ENCODE data around the gene SLC5A4. TPM values are rescaled to one million over a fixed set of nuclear protein-coding genes. Genes with fewer than 3 reads are reported as not detected.

Gene SLC5A4
- total RNA-seq, 1 experiment from 2014 or later: not detected

DNA sequence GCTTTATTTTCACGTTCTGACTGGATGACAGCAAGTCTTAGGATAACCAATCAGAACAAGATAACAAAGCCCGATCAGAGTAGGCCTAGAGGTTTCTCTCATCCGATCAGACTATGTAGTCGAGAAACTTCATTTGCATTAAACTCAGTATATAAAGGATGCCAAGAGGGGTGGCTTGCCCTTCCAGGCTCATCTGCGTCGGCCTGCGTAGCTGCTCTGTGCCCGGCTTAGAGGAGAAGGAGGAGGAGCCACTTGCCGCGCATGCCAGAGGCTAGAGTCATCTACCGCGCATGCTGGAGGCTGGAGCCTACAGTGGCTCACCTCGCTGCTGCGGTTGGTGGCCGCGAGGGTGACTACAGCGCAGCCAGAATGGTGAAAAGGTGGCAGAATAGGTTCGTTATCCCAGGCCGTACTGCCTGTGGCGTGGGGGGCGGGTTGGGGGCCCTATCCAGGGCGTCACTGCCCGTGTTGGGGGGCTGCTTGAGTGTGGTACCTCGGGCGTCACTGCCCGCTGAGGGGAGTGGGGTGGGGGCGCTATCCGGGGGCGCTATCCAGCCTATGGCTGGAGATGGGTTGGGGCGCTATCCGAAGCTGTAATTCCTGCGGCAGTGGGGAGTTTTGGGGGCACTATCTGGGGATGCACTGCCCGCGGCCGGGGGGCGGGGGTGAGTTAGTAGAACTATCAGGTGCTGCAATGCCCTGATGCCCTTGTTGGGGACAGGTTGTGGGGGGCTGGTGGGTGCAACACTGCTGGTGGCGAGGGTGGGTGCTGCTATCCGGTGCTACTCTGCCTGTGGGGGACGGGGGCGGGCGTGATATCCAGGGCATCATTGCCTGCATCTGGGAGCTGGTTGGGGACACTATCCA, 50.1 kb downstream of the SLC5A4 start, which contains the start of gene RFPL2:
TSS of gene RFPL2 (minus strand) at position 218 of the 867 bp plus-strand sequence. CDS start 2,622 bp downstream, outside the sequence.
- ChIA-PET CTCF (interaction anchor here (0.6 to 2.3 kb wide), 13 partner anchors 10 to 559 kb away, joined by 3 to 16 read pairs (median 3); partner anchors contain the start of gene FBXO7), POLR2A (no interaction called here)
- Histone ChIP-seq H3K9me3 (no peaks in the 10 kb centered on the region), H3K4me1 (no peaks in the 10 kb centered on the region), H3K27me3 (replicated peaks; ENCODE audit: control insufficient read depth, insufficient read depth, low read length) (no peaks in the 10 kb centered on the region), H3K4me3 (ENCODE audit: low read depth, low read length) (peak within 1 kb of the TSS; percentile 33), H3K36me3 (ENCODE audit: control insufficient read depth, insufficient read depth, low read length) (no peaks in the 10 kb centered on the region)
- intact Hi-C loops (cut with micrococcal nuclease; ENCODE audit: unreplicated experiment): loop anchor here (1.0 to 10.0 kb wide), 2 partner anchors 80 to 235 kb away; no protein-coding TSS in a partner anchor
- Mint-ChIP-seq H3K4me3 (ENCODE audit: unreplicated experiment) (peak within 1 kb of the TSS; percentile 72), H3K27ac (ENCODE audit: unreplicated experiment) (peak within 1 kb of the TSS; percentile 7), H3K36me3 (ENCODE audit: insufficient read depth, unreplicated experiment) (no peaks in the 10 kb centered on the region), H3K9me3 (ENCODE audit: unreplicated experiment) (no peaks in the 10 kb centered on the region), H3K4me1 (ENCODE audit: low read depth, unreplicated experiment) (peaks cover 10% of the 10 kb centered on the region), H3K27me3 (ENCODE audit: insufficient read depth, unreplicated experiment) (no peaks in the 10 kb centered on the region)
- no TSS peak for BruUV-seq (replicated peaks)
- TF ChIP-seq, protein P1, sequence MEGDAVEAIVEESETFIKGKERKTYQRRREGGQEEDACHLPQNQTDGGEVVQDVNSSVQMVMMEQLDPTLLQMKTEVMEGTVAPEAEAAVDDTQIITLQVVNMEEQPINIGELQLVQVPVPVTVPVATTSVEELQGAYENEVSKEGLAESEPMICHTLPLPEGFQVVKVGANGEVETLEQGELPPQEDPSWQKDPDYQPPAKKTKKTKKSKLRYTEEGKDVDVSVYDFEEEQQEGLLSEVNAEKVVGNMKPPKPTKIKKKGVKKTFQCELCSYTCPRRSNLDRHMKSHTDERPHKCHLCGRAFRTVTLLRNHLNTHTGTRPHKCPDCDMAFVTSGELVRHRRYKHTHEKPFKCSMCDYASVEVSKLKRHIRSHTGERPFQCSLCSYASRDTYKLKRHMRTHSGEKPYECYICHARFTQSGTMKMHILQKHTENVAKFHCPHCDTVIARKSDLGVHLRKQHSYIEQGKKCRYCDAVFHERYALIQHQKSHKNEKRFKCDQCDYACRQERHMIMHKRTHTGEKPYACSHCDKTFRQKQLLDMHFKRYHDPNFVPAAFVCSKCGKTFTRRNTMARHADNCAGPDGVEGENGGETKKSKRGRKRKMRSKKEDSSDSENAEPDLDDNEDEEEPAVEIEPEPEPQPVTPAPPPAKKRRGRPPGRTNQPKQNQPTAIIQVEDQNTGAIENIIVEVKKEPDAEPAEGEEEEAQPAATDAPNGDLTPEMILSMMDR (IDR thresholded peaks at IDR 0.05; ENCODE audit: insufficient read depth in 1 of 2, low read depth in 1 of 2, low read length in 1 of 2, severe bottlenecking in 1 of 2, unreplicated experiment in 1 of 2): peak in 1 of 2 experiments; percentile 24
- peak; percentile 75 to 78 for DNase-seq

DNA sequence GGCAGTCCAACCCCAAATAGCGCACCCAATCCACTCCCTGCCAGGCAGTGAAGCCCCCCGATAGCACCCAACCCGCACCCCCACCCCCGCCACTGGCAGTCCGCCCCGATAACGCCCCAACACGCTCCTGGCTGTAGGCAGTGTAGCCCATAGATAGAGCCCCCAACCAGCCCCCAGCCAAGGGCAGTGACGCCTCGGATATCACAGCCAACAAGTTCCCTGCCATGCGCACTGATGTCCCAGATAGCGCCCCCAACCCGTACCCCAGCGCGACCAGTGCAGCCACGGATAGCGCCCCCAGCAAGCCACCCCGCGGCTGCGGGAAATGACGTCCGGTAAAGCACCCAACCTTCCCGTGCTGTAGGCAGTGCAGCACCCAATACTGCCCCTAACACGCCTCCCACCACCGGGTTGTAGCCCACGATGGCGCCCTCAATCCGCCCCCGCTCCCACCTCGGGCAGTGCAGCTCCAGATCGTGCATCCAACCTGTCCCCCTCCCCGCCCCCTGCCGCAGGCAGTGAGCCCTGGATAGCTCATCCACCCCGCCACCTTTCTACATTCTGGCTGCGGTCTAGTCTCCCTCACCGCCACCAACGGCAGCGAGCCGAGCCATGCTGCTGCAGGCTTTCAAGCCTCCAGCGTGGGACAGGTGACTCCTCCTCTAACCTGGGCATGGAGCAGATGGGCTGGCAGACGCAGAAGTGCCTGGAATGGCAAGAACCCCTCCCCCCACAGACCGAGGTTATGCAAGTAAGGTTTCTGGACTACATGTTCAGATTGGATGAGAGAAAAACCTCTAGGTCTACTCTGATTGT, 50.9 kb downstream of the SLC5A4 start:
- Histone ChIP-seq H3K9me3 (no peaks in the 10 kb centered on the region), H3K4me3 (ENCODE audit: low read depth, low read length) (peak overlapping the region; percentile 33), H3K27me3 (replicated peaks; ENCODE audit: control insufficient read depth, insufficient read depth, low read length) (no peaks in the 10 kb centered on the region), H3K4me1 (no peaks in the 10 kb centered on the region), H3K36me3 (ENCODE audit: control insufficient read depth, insufficient read depth, low read length) (no peaks in the 10 kb centered on the region)
- intact Hi-C loops (cut with micrococcal nuclease; ENCODE audit: unreplicated experiment): loop anchor here (10.0 kb wide), 1 partner anchor 79 kb away; no protein-coding TSS in a partner anchor
- peak overlapping the region; percentile 7 for H3K27ac Mint-ChIP-seq (ENCODE audit: unreplicated experiment)
- BruUV-seq (replicated peaks): no TSS peak
- ChIA-PET POLR2A (no interaction called here), CTCF (interaction anchor here (0.6 to 2.3 kb wide), 13 partner anchors 11 to 558 kb away, joined by 3 to 16 read pairs (median 3); partner anchors contain the start of gene FBXO7)
- H3K4me3 Mint-ChIP-seq (ENCODE audit: unreplicated experiment): peak overlapping the region; percentile 72
- H3K36me3 Mint-ChIP-seq (ENCODE audit: insufficient read depth, unreplicated experiment): no peaks in the 10 kb centered on the region
- H3K9me3 Mint-ChIP-seq (ENCODE audit: unreplicated experiment): no peaks in the 10 kb centered on the region
- peaks cover 10% of the 10 kb centered on the region for H3K4me1 Mint-ChIP-seq (ENCODE audit: low read depth, unreplicated experiment)
- H3K27me3 Mint-ChIP-seq (ENCODE audit: insufficient read depth, unreplicated experiment): no peaks in the 10 kb centered on the region
- TF ChIP-seq, protein P1 (IDR thresholded peaks at IDR 0.05; ENCODE audit: insufficient read depth in 1 of 2, low read depth in 1 of 2, low read length in 1 of 2, severe bottlenecking in 1 of 2, unreplicated experiment in 1 of 2): no peak
- peak in 1 of 2 experiments; percentile 34 for DNase-seq

All from Caco-2 (cell line).